ENCODE data around the gene SPANXD. TPM values are rescaled to one million over a fixed set of nuclear protein-coding genes. Genes with fewer than 3 reads are reported as not detected.

SPANXD gene
- total and polyA plus RNA-seq, 2 donors (not counting 3 experiments of a cell fraction or from before 2014, with no cell fraction given): not detected

Other genes starting within 250 kb of the SPANXD start
- gene SPANXA1, start 114.0 kb downstream of the SPANXD start, total RNA-seq: not detected in 2 replicates
- not detected in 2 replicates for gene SPANXA1, start 114.0 kb downstream of the SPANXD start, polyA plus RNA-seq
- gene SPANXA2, start 109.0 kb downstream of the SPANXD start, total RNA-seq: not detected in 2 replicates
- not detected in 2 replicates for gene SPANXA2, start 109.0 kb downstream of the SPANXD start, polyA plus RNA-seq
- not detected in 2 replicates for gene MAGEC3, start 139.6 kb upstream of the SPANXD start, total RNA-seq
- 0.07 and 0.08 TPM in 2 replicates for gene MAGEC3, start 139.6 kb upstream of the SPANXD start, polyA plus RNA-seq
- not detected in 2 replicates for gene MAGEC1, start 205.2 kb upstream of the SPANXD start, total RNA-seq
- not detected in 2 replicates for gene MAGEC1, start 205.2 kb upstream of the SPANXD start, polyA plus RNA-seq

Data from endothelial cell of umbilical vein (primary cell).